NT2/D1 (cell line): ENCODE data around the gene PHYHD1.

Source experiments
- DNase-seq: peaks from one replicate; pipeline ENCODE4 v3.0.0-alpha.2; 2011; ENCODE audit warnings: low read depth, low spot score
- H3K27me3 ChIP-seq: 2 replicates; pipeline ENCODE4 v1.6.0; 2011; ENCODE audit warnings: mild to moderate bottlenecking; ENCODE audit not compliant: insufficient read length, insufficient read depth
- H3K36me3 ChIP-seq: 2 replicates; pipeline ENCODE4 v1.6.1; 2011; ENCODE audit warnings: mild to moderate bottlenecking, low read length, mixed read lengths; ENCODE audit not compliant: insufficient read depth, insufficient read length
- H3K4me1 ChIP-seq: 2 replicates; pipeline ENCODE4 v1.5.1; 2011; ENCODE audit not compliant: insufficient read depth, insufficient read length
- H3K4me3 ChIP-seq: 2 replicates; pipeline ENCODE4 v1.5.1; 2011; ENCODE audit warnings: low read depth; ENCODE audit not compliant: insufficient read length
- H3K9ac ChIP-seq: 2 replicates; pipeline ENCODE4 v1.6.0; 2011; ENCODE audit warnings: low read depth; ENCODE audit not compliant: insufficient read length
- H3K9me3 ChIP-seq: 2 replicates; pipeline ENCODE4 v1.5.1; 2011; ENCODE audit warnings: mild to moderate bottlenecking, low read length; ENCODE audit not compliant: insufficient read depth
- SUZ12 ChIP-seq: IDR thresholded peaks from 2 replicates; pipeline ENCODE4 v1.6.1; 2011; ENCODE audit not compliant: insufficient read length, insufficient read depth; ENCODE audit errors: extremely low read depth
- YY1 ChIP-seq: IDR thresholded peaks from 2 replicates; pipeline ENCODE4 v1.6.1; 2011; ENCODE audit not compliant: insufficient read length, insufficient read depth
- ZNF274 ChIP-seq: IDR thresholded peaks from 2 replicates; pipeline ENCODE4 v1.6.1; 2011; ENCODE audit warnings: mild to moderate bottlenecking, low read depth, low read length

Gene PHYHD1

DNA sequence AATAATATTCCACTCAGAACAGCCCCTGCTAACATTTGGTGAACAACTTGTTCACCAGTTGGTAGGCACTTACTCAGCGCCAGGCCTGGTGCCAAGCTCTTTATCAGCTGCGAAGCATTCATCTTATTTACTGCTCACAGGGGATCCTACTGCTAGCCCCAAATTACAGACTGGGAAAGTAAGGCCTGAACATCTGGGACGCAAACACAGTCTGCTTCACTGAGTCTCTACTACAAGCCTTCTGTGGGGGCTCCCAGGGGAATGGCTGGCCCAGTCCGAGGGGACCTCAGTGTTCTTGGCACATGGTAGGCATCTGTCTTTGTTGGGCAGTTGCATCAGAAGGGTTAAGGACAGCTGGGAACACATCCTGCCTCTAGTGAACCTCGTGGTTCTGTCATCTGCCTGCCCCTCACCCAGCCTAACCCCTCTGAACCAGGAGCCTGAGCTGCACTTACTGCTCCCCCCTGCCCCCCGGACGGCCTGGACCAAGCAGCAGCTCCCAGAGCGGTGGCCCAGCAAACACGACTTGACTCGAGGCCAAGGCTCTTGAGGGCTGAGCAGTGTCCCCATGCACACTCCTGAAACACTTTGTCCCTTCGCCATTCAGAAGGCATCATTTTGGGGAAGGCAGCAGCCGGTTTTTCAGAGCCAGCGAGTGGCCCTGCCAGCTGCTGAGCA, at the start of gene PHYHD1:
PHYHD1 (plus strand) TSS at position 602 of the 678 bp plus-strand sequence. CDS start 1,342 bp downstream, outside the sequence.
- TF ChIP-seq ZNF274 (no peak), YY1 (no peak), SUZ12 (no peak)
- Histone ChIP-seq H3K27me3 (no peaks in the 10 kb centered on the region), H3K9me3 (no peaks in the 10 kb centered on the region), H3K36me3 (peaks cover 40% of the 10 kb centered on the region), H3K4me3 (peak within 1 kb of the TSS; percentile 3), H3K9ac (peak within 1 kb of the TSS; percentile 89), H3K4me1 (peaks cover 20% of the 10 kb centered on the region)
- no peak for DNase-seq

- Histone ChIP-seq H3K4me1 (peaks cover 8% of the 10 kb centered on the region), H3K9me3 (no peaks in the 10 kb centered on the region), H3K4me3 (no peak overlapping the region), H3K27me3 (no peaks in the 10 kb centered on the region), H3K36me3 (peaks cover 18% of the 10 kb centered on the region), H3K9ac (no peak overlapping the region)
- TF ChIP-seq SUZ12 (no peak), ZNF274 (no peak), YY1 (no peak)
- DNase-seq, result no peak
Observed at GRCh38 chr9:128877852-128878251, 42.9 kb upstream of the PHYHD1 start.

- peaks cover 50% of the 10 kb centered on the region for H3K36me3 ChIP-seq
- peak within 1 kb of the TSS; percentile 89 for H3K4me3 ChIP-seq
- H3K4me1 ChIP-seq, result peaks cover 28% of the 10 kb centered on the region
- H3K9me3 ChIP-seq, result no peaks in the 10 kb centered on the region
- H3K27me3 ChIP-seq, result no peaks in the 10 kb centered on the region
- DNase-seq, result peak; percentile 97
- TF ChIP-seq YY1 (peak; percentile 87), ZNF274 (no peak), SUZ12 (no peak)
- H3K9ac ChIP-seq, result peak within 1 kb of the TSS; percentile 96
Observed at GRCh38 chr9:128881884-128882676, 38.7 kb upstream of the PHYHD1 start, which contains the start of the genes KYAT1 and LRRC8A. Gene KYAT1, minus strand, starts transcription at chr9:128881950. Its CDS starts 36,545 bp downstream, at chr9:128845405. Gene LRRC8A, plus strand, starts transcription at chr9:128882133. Its CDS starts 25,032 bp downstream, at chr9:128907165.

GRCh38 chr9:128882677-128883603, 37.8 kb upstream of the PHYHD1 start:
- peaks cover 28% of the 10 kb centered on the region for H3K4me1 ChIP-seq
- H3K36me3 ChIP-seq, result peaks cover 50% of the 10 kb centered on the region
- no peaks in the 10 kb centered on the region for H3K27me3 ChIP-seq
- DNase-seq, result no peak
- peak overlapping the region; percentile 96 for H3K9ac ChIP-seq
- H3K4me3 ChIP-seq, result peak overlapping the region; percentile 89
- H3K9me3 ChIP-seq, result no peaks in the 10 kb centered on the region
- TF ChIP-seq ZNF274 (no peak), SUZ12 (no peak), YY1 (no peak)

DNA sequence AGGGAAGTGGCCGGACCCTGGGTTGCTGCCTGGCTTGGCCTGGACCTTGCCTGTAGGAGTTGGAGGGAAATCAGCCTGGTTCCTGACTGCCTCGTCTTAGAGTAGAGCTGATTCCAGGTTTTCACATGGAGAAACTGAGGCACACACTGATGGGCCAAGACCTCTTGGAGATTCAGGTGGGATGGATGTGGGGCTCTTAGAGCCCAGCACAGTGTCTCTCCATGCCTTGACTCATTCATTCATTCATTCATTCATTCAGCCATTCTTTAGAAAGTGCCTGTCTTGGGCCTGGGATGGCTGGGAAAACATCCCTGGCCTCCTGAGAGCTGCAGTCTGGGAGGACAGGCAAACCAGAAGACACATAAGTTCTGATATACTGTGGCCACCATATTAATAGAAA, 36.6 kb upstream of the PHYHD1 start:
- Histone ChIP-seq H3K9ac (peak overlapping the region; percentile 36), H3K9me3 (no peaks in the 10 kb centered on the region)

GRCh38 chr9:128885376-128885775, 35.4 kb upstream of the PHYHD1 start:
- peaks cover 34% of the 10 kb centered on the region for H3K4me1 ChIP-seq
- peaks cover 57% of the 10 kb centered on the region for H3K36me3 ChIP-seq
- TF ChIP-seq ZNF274 (no peak), SUZ12 (no peak), YY1 (no peak)
- no peaks in the 10 kb centered on the region for H3K9me3 ChIP-seq
- H3K4me3 ChIP-seq, result no peak overlapping the region
- no peaks in the 10 kb centered on the region for H3K27me3 ChIP-seq
- DNase-seq, result no peak
- H3K9ac ChIP-seq, result peak overlapping the region; percentile 6

More for the DNA sequence above, 36.6 kb upstream of the PHYHD1 start:
- Histone ChIP-seq H3K27me3 (no peaks in the 10 kb centered on the region), H3K36me3 (peaks cover 57% of the 10 kb centered on the region), H3K4me1 (peaks cover 39% of the 10 kb centered on the region), H3K4me3 (no peak overlapping the region)
- DNase-seq, result no peak
- TF ChIP-seq SUZ12 (no peak), ZNF274 (no peak), YY1 (no peak)

DNA sequence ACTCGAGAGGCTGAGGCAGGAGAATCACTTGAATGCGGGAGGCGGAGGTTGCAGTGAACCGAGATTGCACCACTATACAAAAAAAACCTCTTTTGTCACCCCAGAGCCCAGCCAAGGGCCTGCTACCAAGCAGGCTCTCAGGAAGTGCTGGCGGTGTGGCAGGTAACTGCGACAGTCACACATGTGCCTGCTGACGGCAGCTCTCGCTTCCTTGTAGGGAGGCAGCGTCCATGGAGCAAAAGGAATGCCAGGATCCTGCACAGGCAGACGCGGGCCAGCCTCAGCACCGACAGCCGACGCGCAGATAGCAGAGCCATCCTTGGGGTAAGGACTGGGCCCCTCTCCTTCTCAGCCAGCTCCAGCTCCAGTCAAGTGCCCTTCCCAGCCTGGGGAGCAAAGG, 35.0 kb upstream of the PHYHD1 start:
- TF ChIP-seq ZNF274, result no peak
- no peak for DNase-seq
- H3K27me3 ChIP-seq, result no peaks in the 10 kb centered on the region
- H3K4me1 ChIP-seq, result peaks cover 34% of the 10 kb centered on the region
- peak overlapping the region; percentile 44 for H3K9ac ChIP-seq
- no peaks in the 10 kb centered on the region for H3K9me3 ChIP-seq
- peaks cover 61% of the 10 kb centered on the region for H3K36me3 ChIP-seq
- no peak overlapping the region for H3K4me3 ChIP-seq
